ENCODE measurements around the gene RFXANK. TPM values are rescaled to one million over a fixed set of nuclear protein-coding genes. Genes with fewer than 3 reads are reported as not detected.

RFXANK gene
- total RNA-seq, 1 donor from 2014 or later: 134 TPM

GRCh38 chr19:19238126-19238894, 46.3 kb downstream of the RFXANK start:
- no peak for DNase-seq (ENCODE audit: low spot score, unreplicated experiment)
- TF ChIP-seq CTCF (IDR thresholded peaks at IDR 0.05; ENCODE audit: unreplicated experiment): no peak
- H3K4me1 Mint-ChIP-seq (ENCODE audit: low read depth): no peaks in the 10 kb centered on the region

GRCh38 chr19:19239675-19240074, 47.6 kb downstream of the RFXANK start:
- Mint-ChIP-seq H3K4me3 (ENCODE audit: low read depth) (no peak overlapping the region), H3K27me3 (peaks cover 18% of the 10 kb centered on the region), H3K4me1 (ENCODE audit: low read depth) (no peaks in the 10 kb centered on the region), H3K9me3 (ENCODE audit: low read depth) (peaks cover 6% of the 10 kb centered on the region), H3K27ac (no peak overlapping the region), H3K36me3 (ENCODE audit: insufficient read depth) (no peaks in the 10 kb centered on the region)
- no peak for DNase-seq (ENCODE audit: low spot score, unreplicated experiment)
- TF ChIP-seq CTCF (IDR thresholded peaks at IDR 0.05; ENCODE audit: unreplicated experiment): no peak

More at GRCh38 chr19:19238126-19238894, 46.3 kb downstream of the RFXANK start:
- H3K4me3 Mint-ChIP-seq (ENCODE audit: low read depth): no peak overlapping the region
- peaks cover 6% of the 10 kb centered on the region for H3K9me3 Mint-ChIP-seq (ENCODE audit: low read depth)
- no peaks in the 10 kb centered on the region for H3K36me3 Mint-ChIP-seq (ENCODE audit: insufficient read depth)
- peaks cover 18% of the 10 kb centered on the region for H3K27me3 Mint-ChIP-seq
- no peak overlapping the region for H3K27ac Mint-ChIP-seq

GRCh38 chr19:19240476-19240875, 48.4 kb downstream of the RFXANK start:
- H3K36me3 Mint-ChIP-seq (ENCODE audit: insufficient read depth): no peaks in the 10 kb centered on the region
- H3K27me3 Mint-ChIP-seq: peaks cover 18% of the 10 kb centered on the region
- H3K4me1 Mint-ChIP-seq (ENCODE audit: low read depth): no peaks in the 10 kb centered on the region
- no peak overlapping the region for H3K27ac Mint-ChIP-seq
- H3K9me3 Mint-ChIP-seq (ENCODE audit: low read depth): peaks cover 6% of the 10 kb centered on the region
- no peak overlapping the region for H3K4me3 Mint-ChIP-seq (ENCODE audit: low read depth)
- DNase-seq (ENCODE audit: low spot score, unreplicated experiment): no peak
- TF ChIP-seq CTCF (IDR thresholded peaks at IDR 0.05; ENCODE audit: unreplicated experiment): no peak

- Mint-ChIP-seq H3K4me1 (ENCODE audit: low read depth) (no peaks in the 10 kb centered on the region), H3K27ac (no peak overlapping the region), H3K36me3 (ENCODE audit: insufficient read depth) (no peaks in the 10 kb centered on the region), H3K4me3 (ENCODE audit: low read depth) (no peak overlapping the region), H3K9me3 (ENCODE audit: low read depth) (no peaks in the 10 kb centered on the region), H3K27me3 (peaks cover 54% of the 10 kb centered on the region)
- DNase-seq (ENCODE audit: low spot score, unreplicated experiment): no peak
- TF ChIP-seq CTCF (IDR thresholded peaks at IDR 0.05; ENCODE audit: unreplicated experiment): no peak
These were observed 58.2 kb downstream of the RFXANK start for GRCh38 chr19:19250196-19250801.

Other genes with a start within 250 kb of the RFXANK start
- gene SUGP2, start 158.7 kb upstream of the RFXANK start, total RNA-seq: 153 and 154 TPM in 2 replicates
- gene ARMC6, start 158.7 kb upstream of the RFXANK start, total RNA-seq: 28.5 and 33.5 TPM in 2 replicates
- gene SLC25A42, start 128.3 kb upstream of the RFXANK start, total RNA-seq: 10.5 and 10.7 TPM in 2 replicates
- 38.8 and 42.3 TPM in 2 replicates for gene TMEM161A, start 53.8 kb upstream of the RFXANK start, total RNA-seq
- 4.2 and 4.4 TPM in 2 replicates for gene MEF2B, start 22.0 kb upstream of the RFXANK start, total RNA-seq
- gene BORCS8, start 106 bp upstream of the RFXANK start, total RNA-seq: 28.9 and 33.9 TPM in 2 replicates
- 10.6 and 12.2 TPM in 2 replicates for gene NR2C2AP, start 11.2 kb downstream of the RFXANK start, total RNA-seq
- gene NCAN, start 19.7 kb downstream of the RFXANK start, total RNA-seq: 0.17 and 0.36 TPM in 2 replicates
- gene TM6SF2, start 81.0 kb downstream of the RFXANK start, total RNA-seq: 4.9 and 7.6 TPM in 2 replicates
- gene SUGP1, start 128.3 kb downstream of the RFXANK start, total RNA-seq: 86.0 and 95.6 TPM in 2 replicates
- 91.9 and 98.5 TPM in 2 replicates for gene MAU2, start 128.6 kb downstream of the RFXANK start, total RNA-seq
- 91.0 and 98.7 TPM in 2 replicates for gene GATAD2A, start 213.4 kb downstream of the RFXANK start, total RNA-seq